Osteoblast (primary cell): ENCODE results near the gene PLOD1. TPM values are rescaled to one million over a fixed set of nuclear protein-coding genes. Genes with fewer than 3 reads are reported as not detected.
"Not testable (repeated sequence)": the region's sequence is repeated elsewhere in the genome, so short reads cannot be mapped to it uniquely, and the experiment has no call there.

Experiments
- DNase-seq: peaks from one replicate; pipeline ENCODE4 v3.0.0; 2011; ENCODE audit warnings: low spot score, mixed read lengths; ENCODE audit not compliant: insufficient read length; ENCODE audit errors: missing footprints
- H2AFZ ChIP-seq: 2 replicates; pipeline ENCODE4 v1.6.0; 2011; ENCODE audit warnings: mild to moderate bottlenecking, low read length
- H3K27ac ChIP-seq: 2 replicates; pipeline ENCODE4 v1.5.1; 2011; ENCODE audit warnings: mild to moderate bottlenecking, low read depth, low read length, moderate library complexity
- H3K27me3 ChIP-seq: 2 replicates; pipeline ENCODE4 v1.6.0; 2012; ENCODE audit warnings: mild to moderate bottlenecking, control low read depth, inconsistent platforms, low read length, moderate library complexity; ENCODE audit not compliant: insufficient read depth
- H3K36me3 ChIP-seq: 2 replicates; pipeline ENCODE4 v1.5.1; 2011; ENCODE audit warnings: mild to moderate bottlenecking, low read length, control low read depth, moderate library complexity; ENCODE audit not compliant: insufficient read depth
- H3K4me1 ChIP-seq: 2 replicates; pipeline ENCODE4 v1.5.1; 2011; ENCODE audit warnings: mild to moderate bottlenecking, low read length, control low read depth, moderate library complexity; ENCODE audit not compliant: insufficient read depth
- H3K4me2 ChIP-seq: 2 replicates; pipeline ENCODE4 v1.6.0; 2011; ENCODE audit warnings: mild to moderate bottlenecking, low read length; ENCODE audit not compliant: insufficient read depth
- H3K4me3 ChIP-seq: fragments of 200-600 bp; sonication (generic); 3 replicates; pipeline ENCODE4 v1.5.1; 2012; ENCODE audit warnings: mild to moderate bottlenecking, low read length, inconsistent platforms; ENCODE audit not compliant: insufficient read depth
- H3K79me2 ChIP-seq: 2 replicates; pipeline ENCODE4 v1.6.0; 2012; ENCODE audit warnings: mild to moderate bottlenecking, low read length, control low read depth, inconsistent platforms; ENCODE audit not compliant: insufficient read depth
- H3K9me3 ChIP-seq: 2 replicates; pipeline ENCODE4 v1.5.1; 2011; ENCODE audit warnings: low read depth, low read length, control low read depth
- H4K20me1 ChIP-seq: 2 replicates; pipeline ENCODE4 v1.6.0; 2012; ENCODE audit warnings: mild to moderate bottlenecking, low read length, control low read depth; ENCODE audit not compliant: insufficient read depth
- CTCF ChIP-seq: IDR thresholded peaks from 2 replicates; pipeline ENCODE4 v1.5.1; 2011; ENCODE audit warnings: mild to moderate bottlenecking, low read depth, low read length, moderate library complexity; ENCODE audit errors: extremely low read depth
- total RNA-seq: library from RNA; depleted of rRNA; stranded (reverse); fragments of >200 nt; gene quantifications from 2 replicates; pipeline ENCODE4 v1.2.3, GENCODE V29; 2012

The PLOD1 gene
- total RNA-seq, 1 donor, result 281 TPM

DNA sequence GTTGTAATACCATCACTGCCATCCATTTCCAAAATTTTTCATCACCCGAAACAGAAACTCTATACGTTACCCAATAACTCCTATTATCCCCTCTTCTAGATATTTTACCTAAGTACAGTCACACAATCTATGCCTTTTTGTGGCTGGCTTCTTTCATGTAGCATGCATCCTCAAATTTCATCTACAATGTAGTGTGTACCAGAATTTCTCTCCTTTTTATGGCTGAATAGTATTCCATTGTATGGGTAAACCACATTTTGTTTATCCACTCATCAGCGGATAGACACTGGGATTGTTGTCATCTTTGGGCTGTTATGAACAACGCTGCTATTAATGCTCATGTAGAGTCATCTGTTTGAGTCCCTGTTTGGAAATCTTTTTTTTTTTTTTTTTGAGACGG lies 29.5 kb upstream of the PLOD1 start:
- H3K4me2 ChIP-seq, result no peak overlapping the region
- TF ChIP-seq CTCF, result no peak
- H3K36me3 ChIP-seq, result no peaks in the 10 kb centered on the region
- H3K27me3 ChIP-seq, result peaks cover 8% of the 10 kb centered on the region
- peaks cover 8% of the 10 kb centered on the region for H3K4me1 ChIP-seq
- no peaks in the 10 kb centered on the region for H4K20me1 ChIP-seq
- H2AFZ ChIP-seq, result no peak overlapping the region
- no peaks in the 10 kb centered on the region for H3K79me2 ChIP-seq
- no peaks in the 10 kb centered on the region for H3K9me3 ChIP-seq
- peak; percentile 13 for DNase-seq
- no peak overlapping the region for H3K27ac ChIP-seq
- no peak overlapping the region for H3K4me3 ChIP-seq

GRCh38 chr1:11906870-11907269 lies 27.6 kb upstream of the PLOD1 start:
- Histone ChIP-seq H3K4me3 (no peak overlapping the region), H2AFZ (no peak overlapping the region), H3K4me1 (peaks cover 8% of the 10 kb centered on the region), H3K36me3 (no peaks in the 10 kb centered on the region), H3K79me2 (no peaks in the 10 kb centered on the region), H4K20me1 (no peaks in the 10 kb centered on the region), H3K27me3 (peaks cover 4% of the 10 kb centered on the region), H3K27ac (no peak overlapping the region), H3K4me2 (no peak overlapping the region), H3K9me3 (no peaks in the 10 kb centered on the region)
- no peak for TF ChIP-seq CTCF
- no peak for DNase-seq

DNA sequence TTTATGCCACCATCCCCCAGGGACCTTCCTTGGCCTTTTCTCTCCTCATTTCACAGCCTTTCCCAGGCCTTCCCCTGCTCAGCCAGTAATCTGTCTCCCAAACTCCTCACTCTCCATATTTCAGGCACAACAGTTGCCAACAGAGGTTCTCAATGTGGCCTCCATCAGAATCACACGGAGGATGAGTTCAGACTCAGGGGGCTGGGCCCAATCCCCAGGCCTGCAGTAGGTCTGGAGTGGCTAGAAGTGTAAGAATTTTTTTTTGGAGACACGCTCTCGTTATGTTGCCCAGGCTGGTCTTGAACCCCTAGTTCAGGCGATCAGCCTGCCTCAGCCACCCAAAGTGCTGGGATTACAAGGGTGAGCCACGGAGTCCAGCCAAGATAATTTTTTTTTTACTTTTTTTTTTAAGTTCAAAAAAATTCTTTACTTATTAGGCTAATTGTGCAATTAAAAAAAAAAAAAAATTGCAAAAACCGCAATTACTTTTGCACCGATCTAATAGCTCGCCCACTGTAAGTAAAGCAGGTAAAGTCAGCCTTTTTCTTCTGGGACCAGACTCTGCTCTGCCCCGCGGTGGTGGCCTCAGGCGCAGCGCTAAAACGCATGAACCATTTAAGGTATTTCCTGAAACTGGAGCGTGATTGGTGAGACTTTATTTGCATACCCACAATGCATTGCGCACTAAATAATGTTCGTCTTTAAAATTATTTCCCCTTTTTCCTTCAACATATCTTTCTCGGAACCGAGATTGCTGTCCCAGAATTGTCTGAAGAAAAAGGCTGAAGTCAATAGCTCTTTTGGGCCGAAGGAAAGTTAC lies 27.0 kb upstream of the PLOD1 start:
- Histone ChIP-seq H3K79me2 (no peaks in the 10 kb centered on the region), H4K20me1 (no peaks in the 10 kb centered on the region), H3K36me3 (no peaks in the 10 kb centered on the region), H3K9me3 (no peaks in the 10 kb centered on the region), H3K27me3 (no peaks in the 10 kb centered on the region), H3K27ac (peak overlapping the region; percentile 99), H3K4me3 (no peak overlapping the region), H2AFZ (peak overlapping the region; percentile 5), H3K4me1 (peaks cover 8% of the 10 kb centered on the region), H3K4me2 (peak overlapping the region; percentile 70)
- TF ChIP-seq CTCF, result peak; percentile 87
- peak; percentile 94 for DNase-seq

GRCh38 chr1:11908095-11908675 lies 26.3 kb upstream of the PLOD1 start:
- TF ChIP-seq CTCF, result no peak
- Histone ChIP-seq H3K4me3 (peak overlapping the region; percentile 72), H3K79me2 (no peaks in the 10 kb centered on the region), H3K36me3 (no peaks in the 10 kb centered on the region), H4K20me1 (no peaks in the 10 kb centered on the region), H3K27me3 (no peaks in the 10 kb centered on the region), H3K9me3 (no peaks in the 10 kb centered on the region), H3K27ac (peak overlapping the region; percentile 99), H2AFZ (peak overlapping the region; percentile 5), H3K4me2 (peak overlapping the region; percentile 87), H3K4me1 (peaks cover 8% of the 10 kb centered on the region)
- peak; percentile 94 for DNase-seq

DNA sequence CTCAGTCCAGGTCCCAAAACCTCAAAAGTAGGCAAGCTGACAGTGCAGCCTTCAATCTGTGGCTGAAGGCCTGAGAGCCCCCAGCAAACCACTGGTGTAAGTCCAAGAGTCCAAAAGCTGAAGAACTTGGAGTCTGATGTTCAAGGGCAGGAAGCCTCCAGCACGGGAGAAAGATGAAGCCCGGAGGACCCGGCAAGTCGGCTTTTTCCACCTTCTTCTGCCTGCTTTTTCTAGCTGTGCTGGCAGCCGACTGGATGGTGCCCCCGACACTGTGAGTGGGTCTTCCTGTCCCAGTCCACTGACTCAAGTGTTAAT lies 23.6 kb upstream of the PLOD1 start:
- not testable (repeated sequence) for H4K20me1 ChIP-seq, H3K4me1 ChIP-seq, H3K27ac ChIP-seq, H3K9me3 ChIP-seq, H3K27me3 ChIP-seq, H2AFZ ChIP-seq, H3K36me3 ChIP-seq, H3K4me2 ChIP-seq, H3K79me2 ChIP-seq, H3K4me3 ChIP-seq, DNase-seq
